Activated CD8-positive, alpha-beta memory T cell treated with anti-CD3 and anti-CD28 coated beads, Interleukin-2, amount 50 U/mL, for 48 hours (primary cell): ENCODE data around the gene STPG3.
"Not testable (repeated sequence)": the region's sequence is repeated elsewhere in the genome, so short reads cannot be mapped to it uniquely, and the experiment has no call there.

ENCODE experiments used
- DNase-seq: peaks from one replicate; pipeline ENCODE4 v3.0.0-alpha.2; 2020

Gene STPG3

GRCh38 chr9:137247135-137247915 lies 3.8 kb upstream of the STPG3 start:
- DNase-seq, result no peak

GRCh38 chr9:137247916-137248175 lies 3.2 kb upstream of the STPG3 start:
- DNase-seq, result no peak

- no peak for DNase-seq
These were observed 525 bp upstream of the STPG3 start for GRCh38 chr9:137250329-137251193.

GRCh38 chr9:137251490-137252268 lies 593 bp downstream of the STPG3 start:
- no peak for DNase-seq

- DNase-seq, result no peak
These were observed 1.7 kb downstream of the STPG3 start for GRCh38 chr9:137252555-137253506.

GRCh38 chr9:137253717-137254623 lies 2.9 kb downstream of the STPG3 start:
- DNase-seq, result no peak

GRCh38 chr9:137254624-137255447 lies 3.8 kb downstream of the STPG3 start, which contains the start of gene NELFB:
Gene NELFB, plus strand, starts transcription at chr9:137255327.
- DNase-seq, result peak; percentile 100

- peak; percentile 77 for DNase-seq
These were observed 4.5 kb downstream of the STPG3 start for GRCh38 chr9:137255448-137256114.

GRCh38 chr9:137256362-137256761 lies 5.3 kb downstream of the STPG3 start:
- no peak for DNase-seq

GRCh38 chr9:137256856-137257255 lies 5.8 kb downstream of the STPG3 start:
- no peak for DNase-seq

- DNase-seq, result not testable (repeated sequence)
These were observed 11.3 kb downstream of the STPG3 start for GRCh38 chr9:137262173-137262908.

- no peak for DNase-seq
These were observed 11.8 kb downstream of the STPG3 start for GRCh38 chr9:137262909-137263285.

- no peak for DNase-seq
These were observed 12.4 kb downstream of the STPG3 start for GRCh38 chr9:137263506-137263905.

GRCh38 chr9:137264067-137264466 lies 13.0 kb downstream of the STPG3 start:
- DNase-seq, result no peak

- DNase-seq, result no peak
These were observed 14.5 kb downstream of the STPG3 start for GRCh38 chr9:137265496-137266161.

- no peak for DNase-seq
These were observed 15.1 kb downstream of the STPG3 start for GRCh38 chr9:137266162-137266527.

- DNase-seq, result no peak
These were observed 15.7 kb downstream of the STPG3 start for GRCh38 chr9:137266585-137267453.
